ENCODE results near the gene ARSG. TPM values are rescaled to one million over a fixed set of nuclear protein-coding genes. Genes with fewer than 3 reads are reported as not detected.

Gene ARSG
- total and polyA plus RNA-seq, 9 of the 15 experiments (the other 6 are each of a cell fraction or from before 2014, with no cell fraction given), result 1.0 to 5.6 (median 1.8) TPM

- DNase-seq (ENCODE audit: extremely low read depth in 1 of 4, low spot score in 3 of 4) (no peak), ATAC-seq (no peak), FAIRE-seq (no peak)
- intact Hi-C loops (cut with micrococcal nuclease) (no loop called here), in situ Hi-C loops (cut with MboI) (no loop called here)
- Histone ChIP-seq H2AFZ (ENCODE audit: low read depth, low read length) (no peak overlapping the region), H3K27ac (ENCODE audit: extremely low read depth, low read depth, low read length) (no peak overlapping the region), H3K4me1 (replicated peaks in 1 of 2; ENCODE audit: control insufficient read depth in 2 of 2, insufficient read depth in 2 of 2, low read length in 2 of 2) (no peaks in the 10 kb centered on the region), H3K9me1 (ENCODE audit: control insufficient read depth, insufficient read depth, low read length) (no peaks in the 10 kb centered on the region), H3K9me3 (replicated peaks; ENCODE audit: control insufficient read depth, insufficient read depth, low read depth, low read length) (no peaks in the 10 kb centered on the region), H3K79me2 (ENCODE audit: control insufficient read depth, insufficient read depth, low read length) (no peaks in the 10 kb centered on the region), H3K36me3 (ENCODE audit: control insufficient read depth, insufficient read depth, low read length) (no peaks in the 10 kb centered on the region), H3K27me3 (ENCODE audit: control insufficient read depth in 2 of 2, insufficient read depth in 2 of 2, low read length in 2 of 2) (peaks cover 30 to 51% of the 10 kb centered on the region in 2 experiments), H3K4me2 (ENCODE audit: insufficient read depth, low read length) (no peak overlapping the region), H3K4me3 (no peak overlapping the region), H4K20me1 (replicated peaks; ENCODE audit: control insufficient read depth, insufficient read depth, low read length) (no peaks in the 10 kb centered on the region), H3K9ac (ENCODE audit: insufficient read depth in 1 of 2, low read depth in 2 of 2, low read length in 2 of 2) (no peak overlapping the region)
- WGBS (ENCODE audit: insufficient coverage, low coverage, missing lambda C conversion rate), result 0% methylated on average over 4 of the region's 4 CpGs
- TF ChIP-seq ZNF511 (CRISPR knock-in tag; IDR thresholded peaks at IDR 0.05) (no peak), RBM25 (IDR thresholded peaks at IDR 0.05; ENCODE audit: low read depth, low read length, severe bottlenecking) (peak; percentile 49)
- BruUV-seq (replicated peaks), result no TSS peak
- ChIA-PET POLR2A (interaction anchor here (0.5 to 0.8 kb wide), 2 partner anchors 45 to 149 kb away, joined by 3 read pairs; no protein-coding TSS in a partner anchor), CTCF (ENCODE audit: low intra/inter-chr PET ratio) (no interaction called here)
These were observed 24.6 kb downstream of the ARSG start for GRCh38 chr17:68315930-68316329.

GRCh38 chr17:68317458-68317857 lies 26.2 kb downstream of the ARSG start:
- ATAC-seq, result no peak
- Histone ChIP-seq H3K4me2 (ENCODE audit: insufficient read depth, low read length) (no peak overlapping the region), H3K36me3 (ENCODE audit: control insufficient read depth, insufficient read depth, low read length) (no peaks in the 10 kb centered on the region), H3K9me1 (ENCODE audit: control insufficient read depth, insufficient read depth, low read length) (no peaks in the 10 kb centered on the region), H3K4me3 (no peak overlapping the region), H3K27ac (ENCODE audit: extremely low read depth, low read depth, low read length) (no peak overlapping the region), H3K27me3 (ENCODE audit: control insufficient read depth in 2 of 2, insufficient read depth in 2 of 2, low read length in 2 of 2) (peaks cover 23 to 44% of the 10 kb centered on the region in 2 experiments), H3K9me3 (replicated peaks; ENCODE audit: control insufficient read depth, insufficient read depth, low read depth, low read length) (no peaks in the 10 kb centered on the region), H3K9ac (ENCODE audit: insufficient read depth in 1 of 2, low read depth in 2 of 2, low read length in 2 of 2) (no peak overlapping the region), H3K79me2 (ENCODE audit: control insufficient read depth, insufficient read depth, low read length) (no peaks in the 10 kb centered on the region), H2AFZ (ENCODE audit: low read depth, low read length) (no peak overlapping the region), H4K20me1 (replicated peaks; ENCODE audit: control insufficient read depth, insufficient read depth, low read length) (no peaks in the 10 kb centered on the region), H3K4me1 (replicated peaks in 1 of 2; ENCODE audit: control insufficient read depth in 2 of 2, insufficient read depth in 2 of 2, low read length in 2 of 2) (no peaks in the 10 kb centered on the region)
- ChIA-PET POLR2A (no interaction called here), CTCF (ENCODE audit: low intra/inter-chr PET ratio) (no interaction called here)
- FAIRE-seq, result no peak
- 6% methylated on average over 6 of the region's 6 CpGs for WGBS (ENCODE audit: insufficient coverage, low coverage, missing lambda C conversion rate)
- intact Hi-C loops (cut with micrococcal nuclease), result no loop called here
- DNase-seq (ENCODE audit: extremely low read depth in 1 of 4, low spot score in 3 of 4), result no peak
- in situ Hi-C loops (cut with MboI), result no loop called here
- no TSS peak for BruUV-seq (replicated peaks)
- TF ChIP-seq ASH1L (IDR thresholded peaks at IDR 0.05; ENCODE audit: borderline replicate concordance, low read depth, partially characterized antibody) (no peak), THRB (CRISPR knock-in tag; conservative IDR thresholded peaks at IDR 0.05) (no peak), SMAD4 (CRISPR knock-in tag; conservative IDR thresholded peaks at IDR 0.05) (no peak), NELFE (IDR thresholded peaks at IDR 0.05; ENCODE audit: insufficient read depth, insufficient read length) (no peak), POLR3A (IDR thresholded peaks at IDR 0.05; ENCODE audit: borderline replicate concordance, extremely low read depth, insufficient read depth, insufficient read length) (no peak), CXXC5 (CRISPR knock-in tag; IDR thresholded peaks at IDR 0.05) (no peak), SMAD2 (IDR thresholded peaks at IDR 0.05; ENCODE audit: low read depth, low read length) (no peak), GABPB1 (CRISPR knock-in tag; IDR thresholded peaks at IDR 0.05) (no peak), PCBP1 (IDR thresholded peaks at IDR 0.05; ENCODE audit: low read depth, low read length, poor library complexity, severe bottlenecking) (no peak), SMC3 (conservative IDR thresholded peaks at IDR 0.05; ENCODE audit: insufficient read depth, low read depth, low read length) (no peak), USF1 (CRISPR knock-in tag; IDR thresholded peaks at IDR 0.05) (no peak)
